Measurements from ENCODE around the gene STX16. TPM values are rescaled to one million over a fixed set of nuclear protein-coding genes. Genes with fewer than 3 reads are reported as not detected.

The STX16 gene
- total RNA-seq, 4 donors from 2014 or later = 9.2 to 34.3 (median 20.4) TPM

DNA sequence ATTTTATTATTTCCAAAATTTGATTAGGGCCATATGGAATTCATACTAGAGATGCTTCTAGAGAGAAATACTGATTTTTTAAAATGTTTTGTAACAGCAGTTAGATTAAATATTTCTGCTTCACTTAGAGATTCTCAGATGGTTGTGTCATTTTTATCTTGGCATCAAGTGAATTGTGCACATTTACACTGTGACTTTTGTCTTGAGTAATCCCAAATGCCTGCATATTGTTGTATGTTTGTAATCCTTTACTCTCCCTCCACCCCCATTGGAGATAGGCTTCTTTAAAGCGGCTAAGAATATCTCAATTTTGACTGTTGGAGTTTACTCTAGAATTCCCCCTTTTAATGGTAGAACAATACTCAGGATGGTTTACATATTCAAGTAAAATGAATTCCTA, 19.0 kb downstream of the STX16 start:
- no peaks in the 10 kb centered on the region for H3K9me3 ChIP-seq
- ATAC-seq = no peak
- in situ Hi-C loops (cut with MboI; ENCODE audit: low sequenced_read_pairs in 4 of 4) (loop anchor here in 1 of 4 donors (25.0 kb wide), 1 partner anchor 1308 kb away; the partner anchor contains the start of gene RAE1), intact Hi-C loops (cut with DNase I; ENCODE audit: low total_unique reads) (no loop called here)
- peaks cover 0 to 71% of the 10 kb centered on the region in 2 donors for H3K36me3 ChIP-seq
- no peak overlapping the region for H3K27ac ChIP-seq
- DNase-seq = no peak
- H3K4me1 ChIP-seq = peaks cover 0 to 5% of the 10 kb centered on the region in 2 donors
- no peak overlapping the region for H3K4me3 ChIP-seq
- H3K27me3 ChIP-seq = no peaks in the 10 kb centered on the region
- no peak for TF ChIP-seq POLR2A (IDR thresholded peaks at IDR 0.05)
- TF ChIP-seq, protein P1, sequence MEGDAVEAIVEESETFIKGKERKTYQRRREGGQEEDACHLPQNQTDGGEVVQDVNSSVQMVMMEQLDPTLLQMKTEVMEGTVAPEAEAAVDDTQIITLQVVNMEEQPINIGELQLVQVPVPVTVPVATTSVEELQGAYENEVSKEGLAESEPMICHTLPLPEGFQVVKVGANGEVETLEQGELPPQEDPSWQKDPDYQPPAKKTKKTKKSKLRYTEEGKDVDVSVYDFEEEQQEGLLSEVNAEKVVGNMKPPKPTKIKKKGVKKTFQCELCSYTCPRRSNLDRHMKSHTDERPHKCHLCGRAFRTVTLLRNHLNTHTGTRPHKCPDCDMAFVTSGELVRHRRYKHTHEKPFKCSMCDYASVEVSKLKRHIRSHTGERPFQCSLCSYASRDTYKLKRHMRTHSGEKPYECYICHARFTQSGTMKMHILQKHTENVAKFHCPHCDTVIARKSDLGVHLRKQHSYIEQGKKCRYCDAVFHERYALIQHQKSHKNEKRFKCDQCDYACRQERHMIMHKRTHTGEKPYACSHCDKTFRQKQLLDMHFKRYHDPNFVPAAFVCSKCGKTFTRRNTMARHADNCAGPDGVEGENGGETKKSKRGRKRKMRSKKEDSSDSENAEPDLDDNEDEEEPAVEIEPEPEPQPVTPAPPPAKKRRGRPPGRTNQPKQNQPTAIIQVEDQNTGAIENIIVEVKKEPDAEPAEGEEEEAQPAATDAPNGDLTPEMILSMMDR (IDR thresholded peaks at IDR 0.05 in 4 of 5, conservative IDR thresholded peaks at IDR 0.05 in 1 of 5) = no peak

DNA sequence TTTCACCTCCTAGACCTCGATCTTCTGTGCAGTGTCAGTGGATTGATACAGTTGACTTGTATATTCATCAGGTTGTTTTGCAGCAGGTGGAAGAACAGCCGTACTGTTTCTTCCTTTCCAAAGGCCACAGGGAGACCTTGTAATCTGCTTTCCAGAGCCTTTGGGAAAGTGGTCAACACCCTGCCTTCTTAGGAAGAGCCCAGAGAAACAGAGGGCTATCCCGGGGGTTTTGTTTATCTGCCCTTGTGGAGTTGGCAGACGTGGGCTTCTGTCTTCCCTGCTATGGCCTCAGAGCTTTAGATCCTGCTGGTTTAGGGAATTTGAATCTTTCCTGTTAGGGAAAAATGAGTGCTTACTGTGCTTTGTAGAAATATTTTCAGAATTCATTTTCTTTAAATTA, 19.6 kb downstream of the STX16 start:
- no peaks in the 10 kb centered on the region for H3K9me3 ChIP-seq
- in situ Hi-C loops (cut with MboI; ENCODE audit: low sequenced_read_pairs in 4 of 4) (loop anchor here in 1 of 4 donors (25.0 kb wide), 1 partner anchor 1308 kb away; the partner anchor contains the start of gene RAE1), intact Hi-C loops (cut with DNase I; ENCODE audit: low total_unique reads) (no loop called here)
- H3K27ac ChIP-seq = no peak overlapping the region
- ATAC-seq (no peak), DNase-seq (no peak)
- no peaks in the 10 kb centered on the region for H3K27me3 ChIP-seq
- H3K36me3 ChIP-seq = peaks cover 0 to 76% of the 10 kb centered on the region in 2 donors
- H3K4me3 ChIP-seq = no peak overlapping the region
- no peaks in the 10 kb centered on the region for H3K4me1 ChIP-seq
- no peak for TF ChIP-seq POLR2A (IDR thresholded peaks at IDR 0.05)

DNA sequence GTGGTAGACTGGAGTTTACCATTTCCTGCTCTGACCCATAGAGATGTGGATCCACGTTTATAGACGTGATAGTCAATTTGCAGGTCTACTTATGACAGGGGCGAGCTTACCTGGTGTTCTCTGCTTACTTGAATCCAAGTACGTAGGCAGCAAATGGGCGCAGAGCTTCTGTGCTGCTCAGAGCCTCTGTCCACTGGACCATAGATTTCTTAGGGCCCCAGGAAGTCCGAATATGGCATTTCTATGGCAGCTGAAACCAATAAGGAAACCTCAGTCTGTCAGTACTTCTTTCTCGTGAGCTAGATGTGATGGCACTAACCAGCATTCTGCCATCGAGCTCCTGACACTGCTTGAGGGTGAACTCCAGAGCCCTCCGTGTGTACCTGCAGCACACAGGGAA, 22.0 kb downstream of the STX16 start:
- Histone ChIP-seq H3K4me1 (no peaks in the 10 kb centered on the region), H3K27ac (no peak overlapping the region), H3K36me3 (peaks cover 0 to 81% of the 10 kb centered on the region in 2 donors), H3K4me3 (no peak overlapping the region), H3K9me3 (no peaks in the 10 kb centered on the region), H3K27me3 (no peaks in the 10 kb centered on the region)
- TF ChIP-seq, protein P1 (IDR thresholded peaks at IDR 0.05 in 4 of 5, conservative IDR thresholded peaks at IDR 0.05 in 1 of 5) = no peak
- no peak for TF ChIP-seq POLR2A (IDR thresholded peaks at IDR 0.05)
- in situ Hi-C loops (cut with MboI; ENCODE audit: low sequenced_read_pairs in 4 of 4) = loop anchor here in 1 of 4 donors (25.0 kb wide), 1 partner anchor 1311 kb away; the partner anchor contains the start of gene RAE1
- intact Hi-C loops (cut with DNase I; ENCODE audit: low total_unique reads) = no loop called here
- DNase-seq = no peak
- no peak for ATAC-seq

DNA sequence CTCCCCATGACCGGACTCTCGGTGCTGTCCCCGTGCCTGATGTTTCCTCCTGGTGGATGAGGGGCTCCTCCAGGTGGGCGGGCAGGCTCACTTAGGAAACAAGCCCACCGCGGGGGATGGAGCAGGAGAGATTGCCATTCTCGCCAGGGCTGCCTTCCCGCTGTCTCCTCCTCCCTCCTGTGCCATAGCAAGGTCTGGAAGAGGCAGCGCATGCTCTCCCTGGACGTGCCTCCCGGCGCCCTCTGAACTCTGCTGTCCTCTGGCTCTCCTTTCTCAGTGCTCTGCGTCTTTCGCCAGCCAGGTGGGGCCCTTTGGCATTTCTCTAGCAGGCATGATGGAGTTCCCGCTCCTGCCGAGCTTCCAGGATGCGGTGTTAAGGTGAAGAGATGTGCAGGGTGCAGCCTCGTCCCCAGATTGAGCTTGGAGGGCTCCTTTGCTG, 24.1 kb downstream of the STX16 start:
- Histone ChIP-seq H3K36me3 (peaks cover 0 to 66% of the 10 kb centered on the region in 2 donors), H3K9me3 (no peaks in the 10 kb centered on the region), H3K27me3 (no peaks in the 10 kb centered on the region), H3K27ac (no peak overlapping the region), H3K4me1 (no peaks in the 10 kb centered on the region), H3K4me3 (no peak overlapping the region)
- intact Hi-C loops (cut with DNase I; ENCODE audit: low total_unique reads) (no loop called here), in situ Hi-C loops (cut with MboI; ENCODE audit: low sequenced_read_pairs in 4 of 4) (loop anchor here in 2 of 4 donors (25.0 kb wide), 2 partner anchors 362 to 438 kb away; partner anchors contain the start of genes ANKRD60 (in 2 of the 2), ATP5F1E (in 1 of the 2) and PRELID3B (in 1 of the 2))
- ATAC-seq = no peak
- TF ChIP-seq, protein P1 (IDR thresholded peaks at IDR 0.05 in 4 of 5, conservative IDR thresholded peaks at IDR 0.05 in 1 of 5) = no peak
- no peak for TF ChIP-seq POLR2A (IDR thresholded peaks at IDR 0.05)
- no peak for DNase-seq

DNA sequence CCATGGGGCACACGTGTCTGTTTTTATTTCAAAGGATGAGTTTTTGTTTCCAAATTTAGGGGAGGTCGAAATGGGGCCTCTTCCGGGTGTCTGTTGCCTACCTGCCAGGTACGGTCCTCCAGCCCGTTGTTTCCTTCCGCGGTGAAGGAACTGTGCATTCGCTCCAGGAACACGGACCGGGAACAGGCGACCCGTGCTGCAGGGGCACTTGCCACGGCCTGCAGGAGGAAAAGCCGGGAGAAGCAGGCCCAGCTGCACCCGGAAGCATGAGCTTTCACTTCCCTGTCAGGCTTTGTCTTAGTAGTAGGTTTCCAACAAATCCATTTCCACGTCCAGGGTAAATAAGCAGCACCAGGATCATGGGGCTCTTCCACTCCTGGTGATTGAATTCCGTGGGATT, 24.6 kb downstream of the STX16 start:
- Histone ChIP-seq H3K36me3 (peaks cover 0 to 61% of the 10 kb centered on the region in 2 donors), H3K9me3 (no peaks in the 10 kb centered on the region), H3K4me3 (no peak overlapping the region), H3K4me1 (no peaks in the 10 kb centered on the region), H3K27me3 (no peaks in the 10 kb centered on the region), H3K27ac (no peak overlapping the region)
- TF ChIP-seq, protein P1 (IDR thresholded peaks at IDR 0.05 in 4 of 5, conservative IDR thresholded peaks at IDR 0.05 in 1 of 5) = no peak
- intact Hi-C loops (cut with DNase I; ENCODE audit: low total_unique reads) (no loop called here), in situ Hi-C loops (cut with MboI; ENCODE audit: low sequenced_read_pairs in 4 of 4) (loop anchor here in 2 of 4 donors (25.0 kb wide), 2 partner anchors 362 to 438 kb away; partner anchors contain the start of genes ANKRD60 (in 2 of the 2), ATP5F1E (in 1 of the 2) and PRELID3B (in 1 of the 2))
- ATAC-seq (no peak), DNase-seq (no peak)
